NCI-H345 treated with DMSO at 0.1 percent for 48 hours (cell line): ENCODE results near the gene TRAPPC2B.
A peak's percentile ranks its signal among the peaks of the same experiment; 100 is the strongest.
"Not testable (repeated sequence)": the region's sequence is repeated elsewhere in the genome, so short reads cannot be mapped to it uniquely, and the experiment has no call there.

Experiments
- DNase-seq: peaks from one replicate; lab custom pipeline; 2025; ENCODE audit not compliant: unreplicated experiment; lab: John Stamatoyannopoulos, UW

TRAPPC2B gene

GRCh38 chr19:57374179-57374578, 10.8 kb downstream of the TRAPPC2B start:
- DNase-seq, result no peak

GRCh38 chr19:57374647-57375046, 11.3 kb downstream of the TRAPPC2B start:
- not testable (repeated sequence) for DNase-seq

- no peak for DNase-seq
These were observed 12.8 kb downstream of the TRAPPC2B start for GRCh38 chr19:57376151-57376550.

DNA sequence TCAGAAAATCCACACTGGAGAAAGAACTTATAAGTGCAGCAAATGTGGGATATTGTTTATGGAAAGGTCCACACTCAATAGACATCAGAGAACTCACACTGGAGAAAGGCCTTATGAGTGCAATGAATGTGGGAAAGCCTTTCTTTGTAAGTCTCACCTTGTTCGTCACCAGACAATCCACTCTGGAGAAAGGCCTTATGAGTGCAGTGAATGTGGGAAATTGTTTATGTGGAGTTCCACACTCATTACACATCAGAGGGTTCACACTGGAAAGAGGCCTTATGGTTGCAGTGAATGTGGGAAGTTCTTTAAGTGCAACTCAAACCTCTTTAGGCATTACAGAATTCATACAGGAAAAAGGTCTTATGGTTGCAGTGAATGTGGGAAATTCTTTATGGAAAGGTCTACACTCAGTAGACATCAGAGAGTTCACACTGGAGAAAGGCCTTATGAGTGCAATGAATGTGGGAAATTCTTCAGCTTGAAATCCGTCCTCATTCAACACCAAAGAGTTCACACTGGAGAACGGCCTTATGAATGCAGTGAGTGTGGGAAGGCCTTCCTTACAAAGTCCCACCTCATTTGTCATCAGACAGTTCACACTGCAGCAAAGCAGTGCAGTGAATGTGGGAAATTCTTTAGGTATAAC, 14.3 kb downstream of the TRAPPC2B start:
- DNase-seq, result no peak

DNA sequence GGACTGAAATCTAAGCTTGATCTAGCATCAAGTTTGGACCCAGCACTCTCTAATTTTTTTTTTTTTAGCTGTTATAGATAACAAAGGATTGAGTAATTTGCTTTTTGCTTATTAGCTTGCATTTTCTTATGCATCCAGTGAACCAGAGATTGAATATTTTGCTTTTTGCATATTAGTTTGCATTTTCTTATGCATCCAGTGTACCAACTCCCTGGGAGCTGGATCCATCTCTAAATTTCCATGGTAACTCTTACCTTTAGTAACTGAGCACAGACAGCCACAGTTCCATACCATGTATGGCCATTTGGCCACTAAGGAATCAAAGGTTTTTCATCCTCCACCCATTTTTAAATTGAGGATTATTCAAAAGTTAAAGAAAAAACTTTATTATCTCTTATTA, 17.6 kb downstream of the TRAPPC2B start:
- DNase-seq, result no peak

- DNase-seq, result no peak
These were observed 19.6 kb downstream of the TRAPPC2B start for GRCh38 chr19:57382806-57383488.

GRCh38 chr19:57389194-57389729, 25.9 kb downstream of the TRAPPC2B start:
- DNase-seq, result no peak

- DNase-seq, result peak; percentile 78
These were observed 26.6 kb downstream of the TRAPPC2B start, which contains the start of gene ZNF548 for GRCh38 chr19:57389730-57390598. Gene ZNF548 (plus strand): TSS chr19:57389854. CDS start chr19:57390100, 246 bp downstream.

DNA sequence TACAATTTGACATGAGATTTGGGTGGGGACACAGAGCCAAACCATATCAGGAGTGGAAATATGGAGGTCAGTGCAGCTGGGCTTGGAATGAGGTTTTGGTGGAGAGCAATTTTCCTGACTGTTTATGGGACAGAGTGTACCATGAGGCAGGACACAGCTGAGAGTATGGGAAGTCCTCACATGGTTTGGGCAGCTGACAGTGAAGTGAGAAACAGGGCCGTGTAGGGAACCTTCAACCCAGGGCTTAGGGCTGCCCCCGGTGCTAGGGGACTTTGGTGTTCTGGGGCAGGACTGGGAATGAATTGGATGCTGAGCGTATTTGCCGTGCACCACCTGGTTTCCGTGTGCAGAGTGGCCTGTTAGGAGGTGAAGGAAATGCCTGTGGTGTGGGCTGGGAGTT, 32.4 kb downstream of the TRAPPC2B start:
- DNase-seq, result no peak

- DNase-seq, result no peak
These were observed 35.5 kb downstream of the TRAPPC2B start for GRCh38 chr19:57398868-57399267.

- DNase-seq, result no peak
These were observed 40.6 kb downstream of the TRAPPC2B start for GRCh38 chr19:57403737-57404563.

- DNase-seq, result peak; percentile 21
These were observed 43.3 kb downstream of the TRAPPC2B start for GRCh38 chr19:57406516-57407123.

- DNase-seq, result peak; percentile 60
These were observed 47.7 kb downstream of the TRAPPC2B start, which contains the start of gene ZNF17 for GRCh38 chr19:57410877-57411671. Gene ZNF17 (plus strand): TSS chr19:57411161. CDS start chr19:57413616, 2,455 bp downstream.
